A549 (cell line): ENCODE measurements around the gene SETD1B.

Experiments used
- BHLHE40 ChIP-seq: IDR thresholded peaks from 2 replicates; pipeline ENCODE4 v1.6.1; 2012; ENCODE audit warnings: low read depth, low read length, inconsistent platforms
- CBX2 ChIP-seq: fragments of 200-600 bp; sonication (generic); IDR thresholded peaks from 2 replicates; pipeline ENCODE4 v1.6.1; 2016; ENCODE audit warnings: low read depth, mild to moderate bottlenecking, borderline replicate concordance
- HEYL ChIP-seq: fragments of 250-450 bp; sonication (Bioruptor Pico); IDR thresholded peaks from 2 replicates; pipeline ENCODE4 v1.8.0; 2021; ENCODE audit warnings: mild to moderate bottlenecking, moderate library complexity
- JUNB ChIP-seq: fragments of >200 bp; sonication (Bioruptor Twin); formaldehyde crosslinking; IDR thresholded peaks from 2 replicates; pipeline ENCODE4 v1.6.1; 2016
- MAFK ChIP-seq: fragments of 450-650 bp; IDR thresholded peaks from 2 replicates; pipeline ENCODE4 v1.6.1; 2014; ENCODE audit not compliant: partially characterized antibody
- MYC ChIP-seq: IDR thresholded peaks from 2 replicates; pipeline ENCODE4 v1.6.1; 2012; ENCODE audit warnings: mild to moderate bottlenecking, inconsistent platforms, low read length, improper control_type of control experiment, borderline replicate concordance
- POLR2A ChIP-seq: IDR thresholded peaks from 2 replicates; pipeline ENCODE4 v1.6.1; 2012; ENCODE audit warnings: mild to moderate bottlenecking, low read length
- RAD21 ChIP-seq, 2 experiments: fragments of >200 bp in 1 of 2; sonication (Bioruptor Twin) in 1 of 2; formaldehyde crosslinking in 1 of 2; IDR thresholded peaks in 1 of 2; conservative IDR thresholded peaks in 1 of 2; 2 replicates in 1 of 2; 3 replicates in 1 of 2; pipeline ENCODE4 v1.6.1; 2012 to 2018; ENCODE audit warnings: inconsistent platforms in 1 of 2
- ZNF302 ChIP-seq: fragments of 250-450 bp; sonication (Bioruptor Pico); IDR thresholded peaks from 2 replicates; pipeline ENCODE4 v1.9.0; 2021; ENCODE audit warnings: inconsistent platforms, mild to moderate bottlenecking, moderate library complexity
- TF ChIP-seq, protein P1 (sequence below): fragments of >200 bp; sonication (Bioruptor Twin); formaldehyde crosslinking; IDR thresholded peaks from 3 replicates; pipeline ENCODE4 v1.5.1; 2016
- TF ChIP-seq, protein P2 (sequence below): fragments of 200-600 bp; sonication (generic); IDR thresholded peaks from 2 replicates; pipeline ENCODE4 v1.6.1; 2016; ENCODE audit warnings: antibody characterized with exemption, mild to moderate bottlenecking, moderate library complexity
- TF ChIP-seq, protein P3 (sequence below): fragments of 250-450 bp; sonication (Bioruptor Pico); IDR thresholded peaks from 2 replicates; pipeline ENCODE4 v1.5.0; 2021; ENCODE audit warnings: mild to moderate bottlenecking, moderate library complexity, borderline replicate concordance
- TF ChIP-seq, protein P4 (sequence below): fragments of 450-650 bp; IDR thresholded peaks from 2 replicates; pipeline ENCODE4 v1.6.1; 2014; ENCODE audit warnings: antibody characterized with exemption
- TF ChIP-seq, protein P5 (sequence below): IDR thresholded peaks from 2 replicates; pipeline ENCODE4 v1.6.1; 2012

DNA sequence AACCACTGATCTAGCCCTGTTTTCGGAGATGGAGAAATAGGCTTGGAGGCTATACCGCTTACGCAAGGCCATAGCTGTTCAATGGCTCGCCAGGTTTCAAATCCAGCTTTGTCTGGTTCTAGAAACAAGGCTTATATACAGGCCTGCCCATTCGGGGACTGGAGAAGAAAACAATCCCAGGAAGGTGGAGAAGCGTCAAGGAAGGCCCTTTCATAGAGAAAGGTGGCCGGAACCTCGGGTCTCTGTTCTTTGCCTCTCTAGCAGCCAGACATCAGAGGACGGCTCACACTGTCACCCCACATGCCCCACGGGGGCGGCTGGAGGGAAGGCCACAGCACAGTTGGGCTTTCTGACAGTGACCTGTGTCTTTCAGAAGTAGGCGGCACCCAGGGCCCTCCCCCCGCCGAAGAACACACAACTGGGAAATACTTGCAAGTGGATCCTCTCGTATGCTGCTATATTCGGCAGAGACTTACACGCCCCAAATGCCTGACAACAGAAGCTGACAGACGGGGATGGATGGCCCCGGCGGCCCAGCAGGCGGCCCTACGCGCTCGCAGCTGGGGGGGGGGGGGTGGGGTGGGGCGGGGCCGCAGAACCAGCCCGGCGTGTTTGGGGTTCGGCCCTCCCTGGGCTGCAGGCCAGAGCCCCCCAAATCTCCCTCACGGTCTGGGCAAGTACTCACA is 4.5 kb upstream of the SETD1B start:
- TF ChIP-seq POLR2A (no peak), HEYL (CRISPR knock-in tag) (no peak), RAD21 (conservative IDR thresholded peaks at IDR 0.05 in 1 of 2, IDR thresholded peaks at IDR 0.05 in 1 of 2) (no peak), CBX2 (no peak), BHLHE40 (no peak), MAFK (no peak), JUNB (no peak), MYC (no peak), ZNF302 (CRISPR knock-in tag) (no peak)
- TF ChIP-seq, protein P1, sequence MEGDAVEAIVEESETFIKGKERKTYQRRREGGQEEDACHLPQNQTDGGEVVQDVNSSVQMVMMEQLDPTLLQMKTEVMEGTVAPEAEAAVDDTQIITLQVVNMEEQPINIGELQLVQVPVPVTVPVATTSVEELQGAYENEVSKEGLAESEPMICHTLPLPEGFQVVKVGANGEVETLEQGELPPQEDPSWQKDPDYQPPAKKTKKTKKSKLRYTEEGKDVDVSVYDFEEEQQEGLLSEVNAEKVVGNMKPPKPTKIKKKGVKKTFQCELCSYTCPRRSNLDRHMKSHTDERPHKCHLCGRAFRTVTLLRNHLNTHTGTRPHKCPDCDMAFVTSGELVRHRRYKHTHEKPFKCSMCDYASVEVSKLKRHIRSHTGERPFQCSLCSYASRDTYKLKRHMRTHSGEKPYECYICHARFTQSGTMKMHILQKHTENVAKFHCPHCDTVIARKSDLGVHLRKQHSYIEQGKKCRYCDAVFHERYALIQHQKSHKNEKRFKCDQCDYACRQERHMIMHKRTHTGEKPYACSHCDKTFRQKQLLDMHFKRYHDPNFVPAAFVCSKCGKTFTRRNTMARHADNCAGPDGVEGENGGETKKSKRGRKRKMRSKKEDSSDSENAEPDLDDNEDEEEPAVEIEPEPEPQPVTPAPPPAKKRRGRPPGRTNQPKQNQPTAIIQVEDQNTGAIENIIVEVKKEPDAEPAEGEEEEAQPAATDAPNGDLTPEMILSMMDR = no peak
- TF ChIP-seq, protein P2, sequence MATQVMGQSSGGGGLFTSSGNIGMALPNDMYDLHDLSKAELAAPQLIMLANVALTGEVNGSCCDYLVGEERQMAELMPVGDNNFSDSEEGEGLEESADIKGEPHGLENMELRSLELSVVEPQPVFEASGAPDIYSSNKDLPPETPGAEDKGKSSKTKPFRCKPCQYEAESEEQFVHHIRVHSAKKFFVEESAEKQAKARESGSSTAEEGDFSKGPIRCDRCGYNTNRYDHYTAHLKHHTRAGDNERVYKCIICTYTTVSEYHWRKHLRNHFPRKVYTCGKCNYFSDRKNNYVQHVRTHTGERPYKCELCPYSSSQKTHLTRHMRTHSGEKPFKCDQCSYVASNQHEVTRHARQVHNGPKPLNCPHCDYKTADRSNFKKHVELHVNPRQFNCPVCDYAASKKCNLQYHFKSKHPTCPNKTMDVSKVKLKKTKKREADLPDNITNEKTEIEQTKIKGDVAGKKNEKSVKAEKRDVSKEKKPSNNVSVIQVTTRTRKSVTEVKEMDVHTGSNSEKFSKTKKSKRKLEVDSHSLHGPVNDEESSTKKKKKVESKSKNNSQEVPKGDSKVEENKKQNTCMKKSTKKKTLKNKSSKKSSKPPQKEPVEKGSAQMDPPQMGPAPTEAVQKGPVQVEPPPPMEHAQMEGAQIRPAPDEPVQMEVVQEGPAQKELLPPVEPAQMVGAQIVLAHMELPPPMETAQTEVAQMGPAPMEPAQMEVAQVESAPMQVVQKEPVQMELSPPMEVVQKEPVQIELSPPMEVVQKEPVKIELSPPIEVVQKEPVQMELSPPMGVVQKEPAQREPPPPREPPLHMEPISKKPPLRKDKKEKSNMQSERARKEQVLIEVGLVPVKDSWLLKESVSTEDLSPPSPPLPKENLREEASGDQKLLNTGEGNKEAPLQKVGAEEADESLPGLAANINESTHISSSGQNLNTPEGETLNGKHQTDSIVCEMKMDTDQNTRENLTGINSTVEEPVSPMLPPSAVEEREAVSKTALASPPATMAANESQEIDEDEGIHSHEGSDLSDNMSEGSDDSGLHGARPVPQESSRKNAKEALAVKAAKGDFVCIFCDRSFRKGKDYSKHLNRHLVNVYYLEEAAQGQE = no peak
- TF ChIP-seq, protein P3, sequence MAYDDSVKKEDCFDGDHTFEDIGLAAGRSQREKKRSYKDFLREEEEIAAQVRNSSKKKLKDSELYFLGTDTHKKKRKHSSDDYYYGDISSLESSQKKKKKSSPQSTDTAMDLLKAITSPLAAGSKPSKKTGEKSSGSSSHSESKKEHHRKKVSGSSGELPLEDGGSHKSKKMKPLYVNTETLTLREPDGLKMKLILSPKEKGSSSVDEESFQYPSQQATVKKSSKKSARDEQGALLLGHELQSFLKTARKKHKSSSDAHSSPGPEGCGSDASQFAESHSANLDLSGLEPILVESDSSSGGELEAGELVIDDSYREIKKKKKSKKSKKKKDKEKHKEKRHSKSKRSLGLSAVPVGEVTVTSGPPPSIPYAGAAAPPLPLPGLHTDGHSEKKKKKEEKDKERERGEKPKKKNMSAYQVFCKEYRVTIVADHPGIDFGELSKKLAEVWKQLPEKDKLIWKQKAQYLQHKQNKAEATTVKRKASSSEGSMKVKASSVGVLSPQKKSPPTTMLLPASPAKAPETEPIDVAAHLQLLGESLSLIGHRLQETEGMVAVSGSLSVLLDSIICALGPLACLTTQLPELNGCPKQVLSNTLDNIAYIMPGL (CRISPR knock-in tag) = no peak
- TF ChIP-seq, protein P4, sequence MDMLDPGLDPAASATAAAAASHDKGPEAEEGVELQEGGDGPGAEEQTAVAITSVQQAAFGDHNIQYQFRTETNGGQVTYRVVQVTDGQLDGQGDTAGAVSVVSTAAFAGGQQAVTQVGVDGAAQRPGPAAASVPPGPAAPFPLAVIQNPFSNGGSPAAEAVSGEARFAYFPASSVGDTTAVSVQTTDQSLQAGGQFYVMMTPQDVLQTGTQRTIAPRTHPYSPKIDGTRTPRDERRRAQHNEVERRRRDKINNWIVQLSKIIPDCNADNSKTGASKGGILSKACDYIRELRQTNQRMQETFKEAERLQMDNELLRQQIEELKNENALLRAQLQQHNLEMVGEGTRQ = no peak
- TF ChIP-seq, protein P5, sequence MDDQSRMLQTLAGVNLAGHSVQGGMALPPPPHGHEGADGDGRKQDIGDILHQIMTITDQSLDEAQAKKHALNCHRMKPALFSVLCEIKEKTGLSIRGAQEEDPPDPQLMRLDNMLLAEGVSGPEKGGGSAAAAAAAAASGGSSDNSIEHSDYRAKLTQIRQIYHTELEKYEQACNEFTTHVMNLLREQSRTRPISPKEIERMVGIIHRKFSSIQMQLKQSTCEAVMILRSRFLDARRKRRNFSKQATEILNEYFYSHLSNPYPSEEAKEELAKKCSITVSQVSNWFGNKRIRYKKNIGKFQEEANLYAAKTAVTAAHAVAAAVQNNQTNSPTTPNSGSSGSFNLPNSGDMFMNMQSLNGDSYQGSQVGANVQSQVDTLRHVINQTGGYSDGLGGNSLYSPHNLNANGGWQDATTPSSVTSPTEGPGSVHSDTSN = no peak
